ENCODE measurements around the gene PLP2.

Gene PLP2

DNA sequence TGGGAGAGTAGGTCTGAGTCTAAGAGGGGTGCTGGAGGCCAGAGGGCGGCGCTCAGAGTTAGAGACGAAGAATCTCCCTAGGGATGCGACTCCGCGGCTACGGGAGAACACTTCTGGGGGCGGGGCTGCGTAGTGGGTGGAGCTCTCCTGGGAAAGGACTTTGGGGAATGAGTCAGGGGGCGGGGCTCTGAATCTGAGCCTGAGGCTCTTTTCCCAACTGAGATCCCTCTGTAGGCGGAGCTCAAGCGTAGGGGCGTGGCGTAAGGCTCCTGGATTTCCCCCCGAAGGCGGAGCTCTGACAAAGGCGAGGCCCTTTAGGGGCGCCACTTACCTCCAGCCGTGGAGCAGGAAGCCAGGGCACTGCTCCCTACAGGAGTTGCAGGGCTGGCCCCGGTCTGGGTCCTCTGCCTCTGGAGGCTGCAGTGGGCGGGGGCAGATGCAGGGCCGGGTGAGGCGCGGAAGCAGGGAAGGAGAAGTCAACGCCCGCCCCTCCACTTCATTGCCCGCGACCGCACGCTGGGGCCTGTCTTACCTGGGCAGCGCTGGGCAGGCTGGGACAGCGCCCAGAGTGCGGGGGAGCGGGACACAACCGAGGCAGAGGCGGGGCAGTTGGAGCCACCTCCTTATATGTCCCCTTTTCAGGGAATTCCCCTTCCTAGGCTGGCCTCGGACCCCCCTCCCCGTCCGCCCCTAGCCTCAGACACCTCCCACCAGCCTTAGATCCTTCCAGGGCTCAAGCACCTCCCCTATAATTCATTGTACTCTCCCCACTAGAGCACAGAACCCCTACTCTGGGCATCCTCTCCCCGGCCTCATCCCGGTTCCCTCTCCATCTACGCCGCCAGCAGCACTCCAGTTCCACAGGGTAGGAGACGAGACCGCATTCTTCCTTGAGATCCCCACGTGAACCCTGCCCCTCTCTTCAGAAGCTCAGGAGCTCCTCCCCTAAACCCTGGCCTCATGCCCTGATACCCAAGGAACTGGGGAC is 12.9 kb downstream of the PLP2 start:
- no peak for TF ChIP-seq TAF1 (IDR thresholded peaks at IDR 0.05; ENCODE audit: borderline replicate concordance, insufficient read depth, low read length)
- TF ChIP-seq SIN3A (IDR thresholded peaks at IDR 0.05; ENCODE audit: borderline replicate concordance, insufficient read depth, low read length): no peak
- no peak for TF ChIP-seq FOXP2 (optimal IDR thresholded peaks at IDR 0.05; ENCODE audit: borderline replicate concordance, extremely low read depth, extremely low read length, insufficient read depth)
- no peak for TF ChIP-seq POLR2AphosphoS5 (IDR thresholded peaks at IDR 0.05; ENCODE audit: low read depth, low read length)
- TF ChIP-seq, protein P1, sequence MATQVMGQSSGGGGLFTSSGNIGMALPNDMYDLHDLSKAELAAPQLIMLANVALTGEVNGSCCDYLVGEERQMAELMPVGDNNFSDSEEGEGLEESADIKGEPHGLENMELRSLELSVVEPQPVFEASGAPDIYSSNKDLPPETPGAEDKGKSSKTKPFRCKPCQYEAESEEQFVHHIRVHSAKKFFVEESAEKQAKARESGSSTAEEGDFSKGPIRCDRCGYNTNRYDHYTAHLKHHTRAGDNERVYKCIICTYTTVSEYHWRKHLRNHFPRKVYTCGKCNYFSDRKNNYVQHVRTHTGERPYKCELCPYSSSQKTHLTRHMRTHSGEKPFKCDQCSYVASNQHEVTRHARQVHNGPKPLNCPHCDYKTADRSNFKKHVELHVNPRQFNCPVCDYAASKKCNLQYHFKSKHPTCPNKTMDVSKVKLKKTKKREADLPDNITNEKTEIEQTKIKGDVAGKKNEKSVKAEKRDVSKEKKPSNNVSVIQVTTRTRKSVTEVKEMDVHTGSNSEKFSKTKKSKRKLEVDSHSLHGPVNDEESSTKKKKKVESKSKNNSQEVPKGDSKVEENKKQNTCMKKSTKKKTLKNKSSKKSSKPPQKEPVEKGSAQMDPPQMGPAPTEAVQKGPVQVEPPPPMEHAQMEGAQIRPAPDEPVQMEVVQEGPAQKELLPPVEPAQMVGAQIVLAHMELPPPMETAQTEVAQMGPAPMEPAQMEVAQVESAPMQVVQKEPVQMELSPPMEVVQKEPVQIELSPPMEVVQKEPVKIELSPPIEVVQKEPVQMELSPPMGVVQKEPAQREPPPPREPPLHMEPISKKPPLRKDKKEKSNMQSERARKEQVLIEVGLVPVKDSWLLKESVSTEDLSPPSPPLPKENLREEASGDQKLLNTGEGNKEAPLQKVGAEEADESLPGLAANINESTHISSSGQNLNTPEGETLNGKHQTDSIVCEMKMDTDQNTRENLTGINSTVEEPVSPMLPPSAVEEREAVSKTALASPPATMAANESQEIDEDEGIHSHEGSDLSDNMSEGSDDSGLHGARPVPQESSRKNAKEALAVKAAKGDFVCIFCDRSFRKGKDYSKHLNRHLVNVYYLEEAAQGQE (IDR thresholded peaks at IDR 0.05; ENCODE audit: insufficient read depth in 1 of 2, low read depth in 2 of 2, low read length in 2 of 2): no peak

- TF ChIP-seq FOXP2 (optimal IDR thresholded peaks at IDR 0.05; ENCODE audit: borderline replicate concordance, extremely low read depth, extremely low read length, insufficient read depth) (no peak), SIN3A (IDR thresholded peaks at IDR 0.05; ENCODE audit: borderline replicate concordance, insufficient read depth, low read length) (no peak), POLR2AphosphoS5 (IDR thresholded peaks at IDR 0.05; ENCODE audit: low read depth, low read length) (no peak), TAF1 (IDR thresholded peaks at IDR 0.05; ENCODE audit: borderline replicate concordance, insufficient read depth, low read length) (no peak)
- TF ChIP-seq, protein P1 (IDR thresholded peaks at IDR 0.05; ENCODE audit: insufficient read depth in 1 of 2, low read depth in 2 of 2, low read length in 2 of 2): no peak
Observed at GRCh38 chrX:49186125-49187027, 14.7 kb downstream of the PLP2 start, which contains the start of gene PRICKLE3. Gene PRICKLE3 (minus strand): TSS chrX:49186373. CDS start chrX:49186297, 76 bp downstream.

DNA sequence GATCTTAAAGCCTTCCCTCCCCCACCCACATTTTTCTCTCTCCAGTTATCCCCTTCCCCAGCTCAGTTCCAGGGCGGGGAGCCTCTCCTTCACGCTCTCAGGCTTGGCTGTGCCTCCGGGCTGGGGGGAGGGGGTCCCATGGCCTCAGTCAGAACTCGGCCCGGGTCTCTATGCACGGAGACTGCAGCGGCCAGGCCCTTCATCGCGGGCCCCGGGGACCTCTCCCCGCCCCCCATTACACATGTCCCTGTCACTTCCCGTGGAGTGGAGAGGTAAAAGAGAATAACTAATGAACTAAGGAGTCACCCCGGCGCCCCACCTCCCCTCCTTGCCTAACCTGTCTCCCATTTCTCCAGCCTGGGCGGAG is 15.3 kb downstream of the PLP2 start:
- TF ChIP-seq FOXP2 (optimal IDR thresholded peaks at IDR 0.05; ENCODE audit: borderline replicate concordance, extremely low read depth, extremely low read length, insufficient read depth) (no peak), SIN3A (IDR thresholded peaks at IDR 0.05; ENCODE audit: borderline replicate concordance, insufficient read depth, low read length) (no peak), POLR2AphosphoS5 (IDR thresholded peaks at IDR 0.05; ENCODE audit: low read depth, low read length) (no peak)
- TF ChIP-seq, protein P1 (IDR thresholded peaks at IDR 0.05; ENCODE audit: insufficient read depth in 1 of 2, low read depth in 2 of 2, low read length in 2 of 2): no peak

DNA sequence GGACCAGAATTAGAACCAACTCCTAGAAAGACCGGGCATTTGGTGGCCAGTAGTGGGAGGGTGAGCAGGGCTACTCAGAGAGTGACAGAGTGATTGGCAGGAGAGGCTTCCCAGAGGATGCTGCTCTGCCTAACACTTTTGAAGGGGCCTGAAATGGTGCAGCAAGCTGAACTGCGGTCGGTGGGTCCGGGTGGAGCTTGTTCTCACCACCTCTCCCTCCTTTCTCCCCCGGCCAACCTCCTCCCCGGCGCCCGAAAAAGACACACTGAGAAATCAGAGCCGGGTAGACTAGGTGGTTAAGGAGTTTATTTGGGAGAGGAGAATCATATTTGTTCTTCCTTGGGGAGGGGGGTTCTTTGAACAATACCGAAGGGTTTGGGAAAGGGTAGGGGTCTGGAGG is 15.8 kb downstream of the PLP2 start:
- no peak for TF ChIP-seq FOXP2 (optimal IDR thresholded peaks at IDR 0.05; ENCODE audit: borderline replicate concordance, extremely low read depth, extremely low read length, insufficient read depth)
- TF ChIP-seq, protein P1 (IDR thresholded peaks at IDR 0.05; ENCODE audit: insufficient read depth in 1 of 2, low read depth in 2 of 2, low read length in 2 of 2): no peak
- TF ChIP-seq POLR2AphosphoS5 (IDR thresholded peaks at IDR 0.05; ENCODE audit: low read depth, low read length): no peak
- no peak for TF ChIP-seq SIN3A (IDR thresholded peaks at IDR 0.05; ENCODE audit: borderline replicate concordance, insufficient read depth, low read length)
- no peak for TF ChIP-seq TAF1 (IDR thresholded peaks at IDR 0.05; ENCODE audit: borderline replicate concordance, insufficient read depth, low read length)

Measured in PFSK-1 (cell line).